Keratinocyte (primary cell): ENCODE measurements around the gene IMPDH1. TPM values are rescaled to one million over a fixed set of nuclear protein-coding genes. Genes with fewer than 3 reads are reported as not detected.

Source experiments
- DNase-seq: peaks from one replicate; pipeline ENCODE4 v3.0.0-alpha.2; 2011; ENCODE audit warnings: low read depth, missing footprints, low spot score
- FAIRE-seq: peaks from 2 replicates; lab custom pipeline; 2011; peaks lifted over from hg19 to GRCh38; lab: Jason Lieb, UNC
- H2AFZ ChIP-seq: 2 replicates; pipeline ENCODE4 v1.6.0; 2012; ENCODE audit warnings: low read length, control low read depth, inconsistent platforms; ENCODE audit not compliant: control insufficient read depth
- H3K27ac ChIP-seq: 2 replicates; pipeline ENCODE4 v1.5.1; 2011; ENCODE audit warnings: low read length; ENCODE audit not compliant: control insufficient read depth, insufficient read depth
- H3K27me3 ChIP-seq: 3 replicates; pipeline ENCODE4 v1.6.0; 2011; ENCODE audit warnings: low read length; ENCODE audit not compliant: control insufficient read depth, insufficient read depth; ENCODE audit errors: extremely low read depth
- H3K36me3 ChIP-seq, 2 experiments: 2 replicates in 1 of 2; 3 replicates in 1 of 2; pipeline ENCODE4 v1.5.1; 2011; ENCODE audit warnings: low read length in 2 of 2, mild to moderate bottlenecking in 1 of 2; ENCODE audit not compliant: control insufficient read depth in 2 of 2, insufficient read depth in 2 of 2; ENCODE audit errors: extremely low read depth in 1 of 2
- H3K4me1 ChIP-seq: 3 replicates; pipeline ENCODE4 v1.5.1; 2011; ENCODE audit warnings: low read length; ENCODE audit not compliant: control insufficient read depth, insufficient read depth; ENCODE audit errors: extremely low read depth
- H3K4me2 ChIP-seq: 3 replicates; pipeline ENCODE4 v1.6.0; 2011; ENCODE audit warnings: low read depth, low read length; ENCODE audit not compliant: control insufficient read depth, insufficient read depth; ENCODE audit errors: extremely low read depth
- H3K4me3 ChIP-seq, 3 experiments: fragments of 200-600 bp in 1 of 3; sonication (generic) in 1 of 3; 2 replicates in 2 of 3; 3 replicates in 1 of 3; pipeline ENCODE4 v1.5.1; 2011 to 2016; ENCODE audit warnings: low read length in 3 of 3, mild to moderate bottlenecking in 3 of 3, control low read depth in 2 of 3, inconsistent platforms in 1 of 3, low read depth in 1 of 3, mixed read lengths in 1 of 3, mixed run types in 1 of 3, moderate library complexity in 1 of 3; ENCODE audit not compliant: control insufficient read depth in 2 of 3, insufficient read depth in 2 of 3; ENCODE audit errors: extremely low read depth in 1 of 3
- H3K79me2 ChIP-seq: 2 replicates; pipeline ENCODE4 v1.6.0; 2012; ENCODE audit warnings: low read length; ENCODE audit not compliant: control insufficient read depth, insufficient read depth
- H3K9ac ChIP-seq: 3 replicates; pipeline ENCODE4 v1.6.0; 2011; ENCODE audit warnings: low read length; ENCODE audit not compliant: control insufficient read depth, insufficient read depth; ENCODE audit errors: extremely low read depth
- H3K9me1 ChIP-seq: 3 replicates; pipeline ENCODE4 v1.6.0; 2011; ENCODE audit warnings: low read length; ENCODE audit not compliant: control insufficient read depth, insufficient read depth; ENCODE audit errors: extremely low read depth
- H3K9me3 ChIP-seq: 2 replicates; pipeline ENCODE4 v1.5.1; 2012; ENCODE audit warnings: low read depth, low read length; ENCODE audit not compliant: control insufficient read depth
- H4K20me1 ChIP-seq: 3 replicates; pipeline ENCODE4 v1.6.0; 2011; ENCODE audit warnings: low read length; ENCODE audit not compliant: control insufficient read depth, insufficient read depth; ENCODE audit errors: extremely low read depth
- EZH2 ChIP-seq: IDR thresholded peaks from one replicate; pipeline ENCODE4 v1.6.1; 2012; ENCODE audit warnings: inconsistent platforms, mild to moderate bottlenecking, low read length, moderate library complexity
- dilution Hi-C: fragments of 300-500 bp; cut with MboI; formaldehyde crosslinking; loops from one replicate; pipeline ENCODE4 v1.7.0; 2020; ENCODE audit warnings: low sequenced_read_pairs; ENCODE audit not compliant: extremely low pct_ligation_motif_present
- polyA plus RNA-seq, 5 experiments: library from polyadenylated mRNA; depleted of rRNA in 3 of 5; stranded (reverse) in 3 of 5; stranded (forward) in 1 of 5; unstranded in 1 of 5; fragments of >200 nt; gene quantifications; 1 replicate in 1 of 5; 2 replicates in 3 of 5; 3 replicates in 1 of 5; pipeline versions ENCODE4 v1.2.1 to v1.2.3, GENCODE V29; 2011 to 2012; ENCODE audit warnings: missing spikeins in 2 of 5, low read depth in 1 of 5, low replicate concordance in 1 of 5
- TF ChIP-seq, protein P1 (sequence below), 3 experiments: IDR thresholded peaks in 1 of 3; conservative IDR thresholded peaks in 1 of 3; optimal IDR thresholded peaks in 1 of 3; 2 replicates in 2 of 3; 3 replicates in 1 of 3; pipeline versions ENCODE3 to v1.5.1; 2011; ENCODE audit warnings: low read length in 3 of 3, mild to moderate bottlenecking in 3 of 3, moderate library complexity in 2 of 3, control low read depth in 1 of 3, inconsistent platforms in 1 of 3; ENCODE audit not compliant: insufficient read depth in 2 of 3; ENCODE audit errors: extremely low read depth in 1 of 3

IMPDH1 gene
- polyA plus RNA-seq, 1 donor (not counting 4 experiments of a cell fraction or from before 2014, with no cell fraction given) = 56.2 TPM

DNA sequence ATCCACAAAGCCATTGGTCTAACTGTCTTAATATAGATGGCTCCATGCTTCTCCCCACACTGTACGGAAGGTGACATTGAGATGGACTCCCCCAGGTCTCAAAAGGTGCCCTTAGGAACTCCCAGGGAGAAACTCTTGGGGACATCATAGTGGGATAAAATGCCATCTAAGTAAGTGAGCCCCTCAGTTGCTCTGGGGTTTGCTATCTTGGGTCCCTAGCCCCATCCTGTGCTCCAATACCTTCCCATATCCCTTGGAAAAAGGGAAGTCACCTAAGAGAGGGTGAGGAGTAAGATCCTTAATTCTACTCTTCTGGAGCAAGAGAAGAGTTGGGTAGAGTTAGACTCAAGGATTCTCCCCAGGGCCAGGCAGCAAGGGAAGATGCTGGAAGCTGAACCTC lies 56.2 kb downstream of the IMPDH1 start:
- dilution Hi-C loops = no loop called here
- Histone ChIP-seq H3K9me1 (no peaks in the 10 kb centered on the region), H4K20me1 (no peaks in the 10 kb centered on the region)

DNA sequence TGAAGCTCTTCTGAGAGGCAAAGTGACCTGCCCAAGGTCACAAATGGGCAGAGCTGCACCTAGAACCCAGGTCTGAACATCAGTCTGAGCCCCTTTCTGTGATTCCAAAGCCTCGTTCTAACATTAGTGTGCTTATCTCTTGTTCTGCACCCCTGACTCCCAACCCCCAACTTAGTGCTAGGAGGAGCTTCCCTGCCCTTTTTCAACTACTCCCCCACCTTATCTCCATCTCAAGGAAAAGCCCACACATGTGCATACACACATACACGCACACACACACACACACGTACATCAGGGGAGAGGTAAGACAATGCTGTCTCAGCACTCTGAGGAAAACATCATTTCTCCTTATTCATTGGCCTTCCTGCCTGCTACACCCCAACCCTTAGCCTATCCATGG lies 56.6 kb downstream of the IMPDH1 start:
- Histone ChIP-seq H2AFZ (no peak overlapping the region), H3K4me3 (no peak overlapping the region), H3K4me1 (peaks cover 4% of the 10 kb centered on the region), H3K79me2 (no peaks in the 10 kb centered on the region), H3K27ac (no peak overlapping the region), H3K9me3 (no peaks in the 10 kb centered on the region), H3K27me3 (peaks cover 39% of the 10 kb centered on the region), H3K9ac (no peak overlapping the region), H3K4me2 (no peak overlapping the region), H4K20me1 (no peaks in the 10 kb centered on the region), H3K9me1 (no peaks in the 10 kb centered on the region), H3K36me3 (no peaks in the 10 kb centered on the region)
- no peak for FAIRE-seq
- dilution Hi-C loops = no loop called here
- TF ChIP-seq EZH2 = peak; percentile 2
- TF ChIP-seq, protein P1, sequence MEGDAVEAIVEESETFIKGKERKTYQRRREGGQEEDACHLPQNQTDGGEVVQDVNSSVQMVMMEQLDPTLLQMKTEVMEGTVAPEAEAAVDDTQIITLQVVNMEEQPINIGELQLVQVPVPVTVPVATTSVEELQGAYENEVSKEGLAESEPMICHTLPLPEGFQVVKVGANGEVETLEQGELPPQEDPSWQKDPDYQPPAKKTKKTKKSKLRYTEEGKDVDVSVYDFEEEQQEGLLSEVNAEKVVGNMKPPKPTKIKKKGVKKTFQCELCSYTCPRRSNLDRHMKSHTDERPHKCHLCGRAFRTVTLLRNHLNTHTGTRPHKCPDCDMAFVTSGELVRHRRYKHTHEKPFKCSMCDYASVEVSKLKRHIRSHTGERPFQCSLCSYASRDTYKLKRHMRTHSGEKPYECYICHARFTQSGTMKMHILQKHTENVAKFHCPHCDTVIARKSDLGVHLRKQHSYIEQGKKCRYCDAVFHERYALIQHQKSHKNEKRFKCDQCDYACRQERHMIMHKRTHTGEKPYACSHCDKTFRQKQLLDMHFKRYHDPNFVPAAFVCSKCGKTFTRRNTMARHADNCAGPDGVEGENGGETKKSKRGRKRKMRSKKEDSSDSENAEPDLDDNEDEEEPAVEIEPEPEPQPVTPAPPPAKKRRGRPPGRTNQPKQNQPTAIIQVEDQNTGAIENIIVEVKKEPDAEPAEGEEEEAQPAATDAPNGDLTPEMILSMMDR (optimal IDR thresholded peaks at IDR 0.05 in 1 of 3, IDR thresholded peaks at IDR 0.05 in 1 of 3, conservative IDR thresholded peaks at IDR 0.05 in 1 of 3; ENCODE audit: extremely low read depth in 1 of 3, insufficient read depth in 2 of 3, low read length in 3 of 3) = no peak
- DNase-seq = no peak

More for the DNA sequence above, 56.2 kb downstream of the IMPDH1 start:
- Histone ChIP-seq H3K4me2 (no peak overlapping the region), H2AFZ (no peak overlapping the region), H3K36me3 (no peaks in the 10 kb centered on the region), H3K4me1 (peaks cover 4% of the 10 kb centered on the region), H3K9me3 (no peaks in the 10 kb centered on the region), H3K9ac (no peak overlapping the region), H3K27me3 (peaks cover 39% of the 10 kb centered on the region), H3K27ac (no peak overlapping the region), H3K4me3 (no peak overlapping the region), H3K79me2 (no peaks in the 10 kb centered on the region)
- no peak for FAIRE-seq
- TF ChIP-seq, protein P1 (optimal IDR thresholded peaks at IDR 0.05 in 1 of 3, IDR thresholded peaks at IDR 0.05 in 1 of 3, conservative IDR thresholded peaks at IDR 0.05 in 1 of 3; ENCODE audit: extremely low read depth in 1 of 3, insufficient read depth in 2 of 3, low read length in 3 of 3) = no peak
- TF ChIP-seq EZH2 = no peak
- DNase-seq = no peak
